ENCODE results near the gene TSPEAR. TPM values are rescaled to one million over a fixed set of nuclear protein-coding genes. Genes with fewer than 3 reads are reported as not detected.

The TSPEAR gene
- total and polyA plus RNA-seq, 9 of the 15 experiments (the other 6 are each of a cell fraction or from before 2014, with no cell fraction given) = not detected

- ChIA-PET POLR2A (interaction anchor here (0.6 to 0.9 kb wide), 3 partner anchors 9 to 322 kb away, joined by 3 read pairs; no protein-coding TSS in a partner anchor), CTCF (ENCODE audit: low intra/inter-chr PET ratio) (no interaction called here)
- Histone ChIP-seq H3K4me2 (ENCODE audit: insufficient read depth, low read length) (no peak overlapping the region), H3K36me3 (ENCODE audit: control insufficient read depth, insufficient read depth, low read length) (no peaks in the 10 kb centered on the region), H3K27ac (ENCODE audit: extremely low read depth, low read depth, low read length) (no peak overlapping the region), H3K4me1 (replicated peaks in 1 of 2; ENCODE audit: control insufficient read depth in 2 of 2, insufficient read depth in 2 of 2, low read length in 2 of 2) (peaks cover 0 to 18% of the 10 kb centered on the region in 2 experiments; a peak in 1 of 5 replicates), H4K20me1 (replicated peaks; ENCODE audit: control insufficient read depth, insufficient read depth, low read length) (peaks cover 8% of the 10 kb centered on the region; the same call in 1 of the 2 replicates), H2AFZ (ENCODE audit: low read depth, low read length) (no peak overlapping the region), H3K9me3 (replicated peaks; ENCODE audit: control insufficient read depth, insufficient read depth, low read depth, low read length) (no peaks in the 10 kb centered on the region), H3K4me3 (no peak overlapping the region), H3K79me2 (ENCODE audit: control insufficient read depth, insufficient read depth, low read length) (no peaks in the 10 kb centered on the region), H3K9me1 (ENCODE audit: control insufficient read depth, insufficient read depth, low read length) (no peaks in the 10 kb centered on the region), H3K9ac (ENCODE audit: insufficient read depth in 1 of 2, low read depth in 2 of 2, low read length in 2 of 2) (no peak overlapping the region), H3K27me3 (ENCODE audit: control insufficient read depth in 2 of 2, insufficient read depth in 2 of 2, low read length in 2 of 2) (peaks cover 43 to 75% of the 10 kb centered on the region in 2 experiments; a peak in 4 of 5 replicates)
- WGBS (ENCODE audit: insufficient coverage, low coverage, missing lambda C conversion rate) = 0% methylated on average over 13 of the region's 13 CpGs
- FAIRE-seq (no peak), DNase-seq (ENCODE audit: extremely low read depth in 1 of 4, low spot score in 3 of 4) (no peak), ATAC-seq (no peak)
- no TSS peak for BruUV-seq (replicated peaks)
- intact Hi-C loops (cut with micrococcal nuclease) = no loop called here
- in situ Hi-C loops (cut with MboI) = no loop called here
- TF ChIP-seq ZNF318 (IDR thresholded peaks at IDR 0.05; ENCODE audit: borderline replicate concordance in 1 of 2, low read depth in 1 of 2) = no peak
Measured at GRCh38 chr21:44708213-44708865, 3.0 kb downstream of the TSPEAR start.
